M059J (cell line): Measurements from ENCODE around the gene MARK3. TPM values are rescaled to one million over a fixed set of nuclear protein-coding genes. Genes with fewer than 3 reads are reported as not detected.
"Not testable (repeated sequence)": the region's sequence is repeated elsewhere in the genome, so short reads cannot be mapped to it uniquely, and the experiment has no call there.

Experiments
- DNase-seq: peaks from one replicate; pipeline ENCODE4 v3.0.0-alpha.2; 2012; ENCODE audit warnings: low read depth
- total RNA-seq: library from RNA; depleted of rRNA; stranded (reverse); fragments of >200 nt; shearing (Covaris generic); gene quantifications from 2 replicates; pipeline ENCODE4 v1.2.3, GENCODE V29; 2014

Gene MARK3
- total RNA-seq, 1 experiment from 2014 or later = 40.0 TPM

DNA sequence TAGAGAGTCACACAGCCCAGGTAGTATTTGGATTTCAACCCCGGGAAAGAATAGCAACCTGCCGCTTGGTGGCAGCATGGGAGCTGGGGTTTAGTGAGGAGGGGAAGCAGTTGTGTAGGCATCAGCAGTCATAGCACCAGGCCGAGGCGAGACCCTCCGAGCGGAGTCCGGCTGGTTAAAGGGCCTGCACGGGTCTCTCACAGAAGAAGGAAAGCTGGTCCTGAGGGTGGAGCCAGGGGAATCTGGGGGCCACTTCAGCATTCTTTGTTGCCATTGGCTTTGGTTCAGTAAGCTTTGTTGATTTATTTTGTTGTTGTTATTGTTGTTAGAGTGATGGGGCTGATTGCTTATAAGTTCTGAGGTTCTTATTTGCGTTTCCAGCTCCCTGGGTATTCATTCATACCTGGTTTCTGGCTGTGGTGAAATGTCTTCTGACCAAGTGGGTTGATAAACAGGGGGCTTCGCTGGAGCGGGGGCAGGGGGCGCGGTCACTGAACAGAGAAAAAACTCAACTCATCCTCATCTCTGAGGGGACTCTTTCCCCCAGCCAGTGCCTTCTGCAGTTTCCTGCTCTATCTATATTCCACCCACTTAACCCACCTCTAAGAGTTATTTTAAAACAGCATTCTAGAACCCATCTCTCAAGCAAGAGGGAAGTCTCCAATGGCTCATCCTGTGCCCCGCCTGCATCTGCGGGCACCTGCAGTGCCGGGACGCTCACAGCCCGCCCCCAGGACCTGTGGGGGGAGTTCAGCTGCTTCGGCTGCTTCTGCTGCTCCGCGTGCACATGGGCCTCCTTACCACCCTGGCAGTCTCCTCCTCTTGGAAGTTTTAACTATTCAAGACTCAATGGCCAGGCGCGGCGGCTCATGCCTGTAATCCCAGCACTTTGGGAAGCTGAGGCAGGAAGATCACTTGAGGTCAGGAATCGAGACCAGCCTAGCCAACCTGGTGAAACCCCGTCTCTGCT, 125.8 kb downstream of the MARK3 start:
- no peak for DNase-seq

DNA sequence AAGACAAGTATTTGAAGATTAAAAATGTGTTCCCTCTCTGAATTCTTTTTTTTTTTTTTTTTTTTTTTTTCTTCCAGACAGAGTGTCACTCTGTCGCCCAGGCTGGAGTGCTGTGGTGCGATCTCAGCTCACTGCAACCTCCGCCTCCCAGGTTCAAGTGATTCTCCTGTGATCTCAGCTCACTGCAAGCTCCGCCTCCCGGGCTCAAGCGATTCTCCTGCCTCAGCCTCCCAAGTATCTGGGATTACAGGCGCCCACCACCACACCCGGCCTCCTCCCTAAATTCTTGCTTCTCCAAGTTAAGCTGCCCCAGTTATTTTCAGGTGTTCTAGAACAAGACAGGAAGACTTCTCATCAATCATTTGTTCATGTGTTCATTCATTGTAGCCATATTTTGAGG, 127.0 kb downstream of the MARK3 start:
- not testable (repeated sequence) for DNase-seq

DNA sequence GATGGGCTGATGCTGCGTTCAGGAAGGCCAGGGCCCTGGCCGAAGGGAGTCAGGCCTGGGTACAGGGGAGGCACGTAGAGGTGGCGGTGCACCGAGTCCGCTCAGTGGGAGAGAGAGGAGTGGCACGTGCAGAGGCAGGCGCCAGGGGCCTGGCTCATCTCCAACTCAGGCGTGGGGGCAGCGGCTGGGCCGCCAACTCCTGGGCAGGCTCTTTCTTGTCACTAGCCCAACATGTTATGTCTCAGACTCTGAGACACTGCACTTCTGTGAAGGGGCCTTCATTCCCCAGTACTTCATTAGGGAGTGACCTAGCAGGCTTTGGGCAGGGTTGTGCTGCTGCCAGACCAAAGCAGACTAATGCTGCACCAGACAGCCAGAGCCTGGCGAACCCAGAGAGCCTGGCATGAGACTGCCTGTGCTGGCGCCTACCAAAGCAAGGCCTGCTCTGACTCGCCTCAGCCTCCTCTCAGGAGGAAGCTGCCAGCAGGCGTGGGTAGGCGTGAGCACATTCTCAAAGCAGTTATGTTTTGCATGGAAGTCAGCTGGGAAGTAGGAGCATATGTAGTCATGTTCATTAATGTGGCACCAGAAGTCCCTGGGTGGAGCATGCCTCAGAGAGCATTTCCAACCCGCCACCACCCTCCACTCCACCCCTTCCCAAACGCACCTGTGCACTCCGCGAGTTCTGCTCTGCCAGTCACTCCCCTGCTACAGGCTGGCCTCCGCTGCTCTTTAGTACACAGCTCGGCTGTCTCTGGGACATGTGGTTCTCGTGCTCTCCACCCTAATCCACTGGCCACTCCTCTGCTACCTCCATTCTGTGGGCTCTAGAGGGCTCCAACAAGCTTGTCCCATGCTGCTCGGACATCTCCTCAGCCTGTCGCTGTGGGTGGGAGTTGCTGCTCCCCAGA, 127.7 kb downstream of the MARK3 start:
- DNase-seq = peak; percentile 71

DNA sequence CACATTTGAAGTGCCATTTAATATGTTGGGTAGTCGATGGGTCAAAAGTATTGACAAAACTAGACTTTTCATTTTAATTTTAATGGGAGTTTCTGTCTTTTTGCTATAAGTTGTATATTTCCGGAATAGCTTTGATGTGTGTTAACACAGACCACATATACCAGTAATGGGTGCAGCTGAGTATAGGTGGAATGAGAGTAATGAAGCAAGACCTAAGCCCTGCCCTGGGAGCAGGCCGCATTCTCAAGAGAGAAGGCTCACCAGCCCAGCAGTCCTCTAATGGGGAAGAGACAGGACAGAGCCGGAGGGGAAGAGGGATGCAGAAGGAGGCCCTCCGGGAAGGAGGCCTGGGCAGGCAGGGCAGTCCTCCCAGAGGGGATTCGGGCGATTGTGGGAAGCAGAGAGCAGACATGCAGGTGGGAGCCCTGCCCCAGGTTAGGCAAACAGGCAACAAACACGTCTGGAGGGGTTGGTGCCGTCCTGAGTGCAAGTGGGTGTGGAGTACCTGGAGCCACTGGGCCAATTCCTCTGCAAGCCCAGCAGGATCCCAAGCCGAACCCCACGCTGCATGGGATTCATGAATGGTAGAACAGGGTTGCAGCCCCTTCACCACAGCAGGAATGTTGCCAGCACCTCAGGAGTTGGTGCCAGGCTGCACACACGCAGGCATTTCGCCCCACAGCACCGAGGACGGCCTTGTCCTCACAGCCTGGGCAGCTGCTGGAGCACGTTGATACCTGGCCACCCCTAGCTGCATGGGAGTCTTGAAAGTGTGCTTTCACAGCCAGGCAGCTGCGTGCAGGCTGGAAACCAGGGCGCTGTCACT, 129.6 kb downstream of the MARK3 start:
- DNase-seq = no peak

DNA sequence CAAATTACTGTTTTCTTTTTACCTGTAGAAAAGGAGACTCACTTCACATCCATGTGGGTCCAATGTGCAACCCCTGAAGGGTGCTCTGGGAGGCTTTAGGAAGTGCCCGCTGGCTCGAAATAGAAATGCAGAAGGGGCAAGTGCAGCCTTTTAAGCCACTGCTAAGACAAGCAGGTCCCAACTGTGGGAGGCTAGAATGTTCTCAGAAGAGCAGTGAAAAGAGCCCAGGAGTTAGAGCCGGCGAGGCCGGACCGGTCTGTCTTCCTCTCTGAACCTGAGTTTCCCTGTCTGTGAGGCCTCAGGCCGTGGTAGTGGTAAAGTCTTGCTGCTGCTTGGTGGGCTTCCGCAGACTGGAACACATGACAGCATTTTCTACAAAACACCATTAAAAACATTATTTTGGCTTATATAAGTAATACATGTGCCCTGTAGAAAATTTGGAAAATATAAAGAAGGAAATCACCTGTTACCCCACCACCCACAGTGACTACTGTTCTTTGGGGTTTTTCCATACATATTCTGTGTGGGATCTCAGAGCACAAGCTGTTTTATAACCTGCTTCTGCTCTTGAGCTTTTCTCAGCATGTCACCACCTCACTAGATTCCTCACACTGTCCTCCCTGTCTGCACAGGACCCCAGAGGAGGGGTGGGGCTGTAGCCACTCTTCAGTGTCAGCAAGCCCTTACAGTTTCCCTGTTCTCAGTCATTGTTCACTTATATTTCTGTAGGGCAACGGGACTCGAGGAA, 131.4 kb downstream of the MARK3 start:
- no peak for DNase-seq

DNA sequence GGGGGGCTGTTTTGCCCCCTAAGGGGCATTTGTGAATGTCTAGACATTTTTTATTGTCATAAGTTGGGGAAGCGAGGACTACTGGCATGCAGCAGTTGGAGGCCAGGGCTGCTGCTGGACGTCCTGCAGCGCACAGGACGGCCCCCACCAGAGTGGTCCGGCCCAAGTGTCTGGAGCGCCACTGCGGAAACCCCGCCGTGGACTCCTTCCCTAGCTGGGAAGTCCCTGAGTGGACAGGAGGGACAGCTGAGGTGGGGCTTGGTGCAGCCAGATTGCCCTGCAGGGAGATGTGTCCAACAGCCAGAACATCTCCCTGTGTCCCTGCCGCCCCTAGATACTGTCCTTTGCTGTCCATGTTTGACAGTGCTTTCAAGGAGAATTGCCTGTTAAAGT, 132.0 kb downstream of the MARK3 start:
- no peak for DNase-seq

DNA sequence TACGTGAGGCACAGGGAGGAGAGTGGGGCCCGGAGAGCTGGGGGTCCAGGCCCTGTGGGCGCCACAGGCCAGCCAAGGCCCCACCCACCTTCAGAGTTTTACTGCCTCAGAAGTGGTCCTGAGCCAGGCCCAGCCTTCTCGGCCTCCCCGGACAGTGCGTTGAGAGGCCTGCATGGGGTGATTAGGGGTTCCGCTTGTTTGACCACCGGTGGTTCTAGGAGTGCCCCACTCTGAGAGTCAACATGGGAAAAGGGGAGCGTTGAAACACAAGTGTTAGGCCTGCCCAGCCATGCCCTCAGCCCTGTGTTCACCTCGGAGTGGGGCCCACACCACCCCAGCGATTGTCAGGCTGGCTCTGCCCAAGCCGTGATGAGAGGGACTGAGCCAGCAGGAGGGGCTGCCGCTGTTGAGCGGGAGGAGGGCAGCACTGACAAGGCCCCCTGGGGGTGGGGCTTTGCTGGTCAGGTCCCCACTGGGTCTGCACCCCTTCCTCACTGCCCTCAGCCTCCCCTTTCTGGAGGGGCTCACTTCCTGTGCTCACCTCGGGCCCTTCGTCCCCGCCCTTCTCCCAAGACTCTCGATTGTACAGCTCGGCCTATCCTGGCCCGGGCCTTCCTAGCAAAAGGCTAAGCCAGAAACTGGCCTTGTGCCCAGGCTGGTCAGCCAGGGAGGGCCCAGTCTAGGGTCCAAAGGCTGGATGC, 132.7 kb downstream of the MARK3 start:
- DNase-seq = no peak

DNA sequence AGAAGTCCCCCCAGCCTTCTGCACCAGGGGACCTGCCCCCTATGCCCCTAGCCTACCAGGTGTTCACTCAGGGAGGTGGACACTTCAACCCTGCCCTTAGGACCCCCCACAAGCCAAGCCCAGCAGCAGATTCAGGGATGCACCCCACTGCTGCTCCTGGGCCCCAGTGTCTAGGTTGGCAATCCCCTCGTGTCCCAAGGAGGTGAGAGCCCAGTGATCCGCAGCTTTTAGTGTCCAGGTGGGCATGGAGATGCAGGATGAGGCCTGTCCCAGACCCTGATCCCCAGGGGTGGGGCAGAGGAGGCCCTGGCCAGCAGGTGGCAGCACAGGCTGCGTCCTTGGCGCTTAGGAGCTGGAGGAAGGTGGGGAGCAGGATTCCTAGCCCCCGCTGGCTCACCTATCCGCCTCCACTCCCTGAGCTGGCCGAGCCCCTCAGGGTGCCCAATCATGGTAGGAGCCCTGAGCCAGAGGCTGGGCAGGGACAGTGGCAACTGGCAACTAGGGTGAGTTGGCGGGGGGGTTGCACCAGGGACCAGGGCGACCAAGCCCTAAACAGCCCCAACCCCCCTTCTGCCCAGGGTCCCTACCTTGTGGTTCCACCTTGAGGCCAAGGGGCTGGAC, 133.3 kb downstream of the MARK3 start:
- peak; percentile 50 for DNase-seq

DNA sequence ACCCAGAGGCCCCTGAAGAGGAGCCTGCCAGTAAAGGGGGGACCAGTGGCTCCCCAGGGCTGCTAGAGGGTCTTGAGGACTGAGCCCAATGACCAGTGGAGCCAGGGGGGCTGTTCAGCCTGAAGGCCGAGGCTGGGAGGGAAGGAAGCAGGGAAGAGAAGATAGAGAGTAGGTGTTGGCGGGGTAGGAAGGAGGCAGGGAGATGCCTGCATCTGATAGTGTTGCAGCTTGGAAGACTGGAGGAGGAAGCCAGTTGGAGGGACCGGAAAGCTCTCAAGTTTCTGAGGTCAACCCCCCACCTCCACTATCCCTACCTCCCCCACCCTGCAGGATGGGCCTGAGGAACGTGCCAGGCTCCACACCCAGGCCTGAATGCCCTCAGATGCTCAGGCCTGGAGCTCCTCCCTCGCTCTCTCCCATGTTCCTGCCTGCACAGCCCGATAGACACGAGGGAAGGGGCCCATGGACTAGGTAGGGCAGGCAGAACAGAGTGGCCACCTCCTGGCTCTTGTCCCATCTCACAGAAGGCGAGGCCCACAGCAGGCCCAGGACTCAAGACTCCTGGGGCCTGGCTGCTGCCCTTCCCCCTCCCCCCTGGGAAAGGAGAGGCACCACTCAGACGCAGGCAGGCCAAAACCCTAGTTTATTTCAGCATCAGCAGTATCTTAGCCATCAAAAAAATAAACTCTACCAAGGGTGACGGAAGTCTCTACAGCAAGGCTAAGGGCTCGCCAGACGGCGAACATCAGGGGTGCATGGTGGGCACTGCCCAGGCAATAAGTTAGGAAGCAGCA, 134.0 kb downstream of the MARK3 start:
- peak; percentile 65 for DNase-seq

DNA sequence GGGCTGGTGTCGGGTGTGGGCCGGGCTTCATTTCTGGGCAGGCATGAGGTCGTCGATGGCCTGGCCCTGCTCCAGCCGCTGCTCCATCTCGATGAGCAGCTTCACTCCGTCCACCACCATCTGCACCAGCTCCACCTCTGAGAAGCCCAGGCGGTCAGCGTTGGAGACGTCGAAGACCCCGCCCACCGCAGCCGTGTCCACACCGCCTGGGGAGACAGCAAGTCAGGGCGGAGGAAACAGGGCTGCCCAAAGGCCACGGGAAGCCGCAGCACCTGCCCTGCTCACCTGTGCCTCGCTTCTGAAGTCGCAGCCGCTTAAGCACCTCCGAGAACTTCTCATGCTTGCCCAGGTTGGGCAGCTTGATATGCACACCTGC, 134.6 kb downstream of the MARK3 start:
- DNase-seq = no peak

DNA sequence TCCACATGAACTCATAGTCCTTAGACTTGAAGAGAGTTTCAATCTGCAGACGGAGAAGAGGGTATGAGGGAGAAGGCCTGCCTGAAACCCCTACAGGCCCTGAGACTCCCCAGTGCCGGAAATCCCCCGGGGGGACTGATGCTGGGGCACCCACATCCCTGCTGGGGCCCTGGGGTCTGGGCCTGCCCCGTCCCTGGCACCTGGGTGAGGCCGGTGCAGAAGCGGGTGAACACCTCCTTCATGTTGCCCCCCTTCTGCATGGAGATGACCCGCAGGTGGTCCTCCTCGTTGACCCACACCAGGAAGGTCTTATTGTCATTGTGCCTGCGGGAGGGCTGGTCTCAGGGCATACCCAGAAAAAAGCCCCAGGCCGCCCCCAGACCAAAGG, 135.0 kb downstream of the MARK3 start:
- no peak for DNase-seq

DNA sequence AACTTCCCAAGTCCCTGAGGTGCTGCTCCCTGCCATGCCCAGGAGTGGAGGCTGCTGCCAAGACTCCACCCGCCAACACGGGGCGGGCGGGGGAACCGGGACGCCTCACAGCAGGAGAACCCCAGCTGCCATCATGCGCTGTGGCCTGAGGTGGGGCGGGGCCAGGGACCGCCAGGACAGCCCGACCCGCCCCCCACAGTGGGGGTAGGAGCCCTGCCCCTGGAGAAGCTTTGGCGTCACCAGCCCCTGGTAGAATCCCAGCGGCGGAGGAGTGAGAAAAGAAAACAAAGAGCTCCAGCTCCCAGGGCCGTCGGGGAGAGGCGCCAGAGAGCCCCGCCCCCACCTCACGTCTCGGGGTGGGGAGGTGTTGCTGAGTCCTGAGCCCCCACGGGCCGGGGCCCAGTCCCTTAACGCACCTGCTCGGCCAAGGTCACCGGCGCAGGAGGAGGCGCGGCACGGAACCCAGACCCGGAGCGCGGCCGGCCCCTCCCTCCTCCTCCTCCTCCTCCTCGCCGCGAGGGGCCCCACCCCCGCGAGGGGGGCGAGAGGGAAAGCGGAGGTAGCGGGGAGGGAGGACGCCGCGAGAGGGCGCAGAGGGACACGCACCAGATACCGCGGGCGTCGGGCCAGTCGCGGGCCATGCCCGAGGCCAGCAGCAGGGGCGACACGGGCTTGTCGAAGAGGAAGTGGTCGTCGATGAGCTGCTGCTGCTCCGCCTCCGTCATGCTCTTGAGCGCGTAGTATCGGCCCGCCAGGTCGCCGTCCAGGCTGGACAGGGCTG, 135.6 kb downstream of the MARK3 start:
- DNase-seq = no peak

DNA sequence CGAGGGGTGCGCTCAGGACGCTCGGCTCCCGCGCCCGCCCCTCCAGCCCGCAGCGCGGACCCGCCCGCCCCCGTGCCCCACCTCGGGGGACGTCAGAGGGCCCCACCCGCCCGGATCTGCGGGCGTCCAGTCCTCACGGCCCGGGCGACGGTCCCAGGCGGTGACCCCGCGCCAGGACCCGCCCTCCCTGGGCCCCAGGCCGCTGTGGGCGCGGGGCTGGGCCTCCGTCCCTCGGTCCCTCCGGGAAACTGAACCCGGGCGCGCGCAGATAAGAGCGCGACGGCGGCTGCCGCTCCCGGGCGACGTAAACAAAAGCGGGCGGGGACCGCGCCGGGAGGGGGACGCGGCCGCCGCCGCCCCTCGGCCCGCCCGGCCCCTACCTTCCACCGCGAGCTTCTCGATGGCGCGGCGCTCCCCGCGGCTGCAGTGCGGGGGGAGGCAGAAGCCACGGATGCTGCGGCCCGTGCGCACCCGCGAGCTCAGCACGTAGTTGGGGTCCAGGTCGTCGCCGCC, 136.3 kb downstream of the MARK3 start:
- DNase-seq = no peak

DNA sequence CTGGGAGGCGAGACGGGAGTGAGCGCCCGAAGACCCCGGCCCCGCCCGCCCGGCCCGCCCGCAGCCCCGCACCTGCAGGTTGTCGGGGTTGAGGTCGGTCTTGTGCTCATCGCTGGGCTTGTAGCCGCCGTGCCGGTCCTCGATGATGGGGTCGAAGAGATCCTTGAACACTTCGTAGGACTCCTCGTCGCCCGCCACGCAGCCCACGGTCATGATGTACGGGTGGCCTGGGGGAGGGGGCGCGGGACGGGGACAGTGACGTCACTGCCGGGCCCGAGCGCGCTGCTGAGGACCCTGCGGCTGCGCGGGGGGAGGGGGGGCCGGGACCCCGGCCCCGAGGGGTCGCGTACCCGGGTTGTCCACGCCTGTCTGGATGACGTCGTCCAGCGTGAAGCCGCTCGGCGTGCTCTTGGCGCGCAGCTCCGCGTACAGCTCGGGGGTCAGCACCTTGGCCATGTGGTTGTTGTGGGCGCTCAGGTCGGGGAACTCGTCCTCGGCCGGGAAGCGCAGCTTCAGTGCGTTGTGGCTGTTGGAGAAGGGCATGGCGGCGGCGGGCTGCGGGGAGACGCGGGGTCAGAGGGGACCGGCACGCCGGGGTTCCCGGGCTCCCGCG, 136.8 kb downstream of the MARK3 start:
- DNase-seq = no peak

DNA sequence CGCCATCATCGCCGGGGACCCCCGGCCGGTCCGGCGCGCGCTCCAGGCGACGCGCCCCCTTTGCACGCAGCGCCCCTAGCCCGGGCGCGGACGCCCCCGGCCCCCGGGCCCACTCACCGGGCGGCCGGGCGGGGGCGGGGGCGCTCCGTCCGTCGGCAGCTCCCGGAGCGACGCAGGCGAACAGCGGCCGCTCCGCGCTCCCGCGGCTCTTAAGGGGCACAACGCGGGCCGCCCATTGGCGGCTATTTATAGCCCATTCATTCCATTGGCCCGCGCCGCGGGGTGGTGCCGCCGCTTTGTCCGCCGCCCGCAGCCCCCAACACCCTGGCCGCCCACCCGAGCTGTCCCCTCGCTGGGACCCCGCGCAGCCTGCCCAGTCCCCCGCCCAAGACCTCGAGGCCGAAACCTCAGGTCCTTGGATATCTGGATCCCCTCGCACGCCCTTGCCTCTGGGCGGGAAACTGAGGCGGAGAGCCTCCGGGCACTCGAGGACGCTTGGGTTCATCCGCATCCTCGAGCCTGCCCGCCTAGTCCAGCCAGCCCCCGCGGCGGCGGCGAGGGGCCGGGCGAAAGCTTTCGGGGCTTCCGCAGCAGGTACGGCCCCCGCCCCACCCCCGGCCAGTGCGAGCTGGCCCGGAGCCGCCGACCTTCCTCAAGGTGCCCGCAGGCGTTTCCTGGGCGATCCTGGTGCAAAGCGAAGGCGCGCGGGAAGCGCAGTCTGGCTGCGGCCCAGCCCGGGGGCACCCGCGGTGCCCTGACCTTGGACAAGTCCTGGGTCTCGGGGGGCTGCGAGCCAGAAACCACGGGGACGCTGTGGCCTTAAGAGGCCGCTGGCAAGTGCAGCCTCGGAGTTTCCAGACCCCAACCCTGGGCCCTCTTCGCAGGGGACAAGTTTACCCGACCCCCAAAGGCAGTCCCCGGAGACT, 137.7 kb downstream of the MARK3 start, which contains the start of gene CKB:
Gene CKB (minus strand): TSS at position 182 of the 926 bp plus-strand sequence. CDS start 337 bp downstream, outside the sequence.
- DNase-seq = peak; percentile 64

DNA sequence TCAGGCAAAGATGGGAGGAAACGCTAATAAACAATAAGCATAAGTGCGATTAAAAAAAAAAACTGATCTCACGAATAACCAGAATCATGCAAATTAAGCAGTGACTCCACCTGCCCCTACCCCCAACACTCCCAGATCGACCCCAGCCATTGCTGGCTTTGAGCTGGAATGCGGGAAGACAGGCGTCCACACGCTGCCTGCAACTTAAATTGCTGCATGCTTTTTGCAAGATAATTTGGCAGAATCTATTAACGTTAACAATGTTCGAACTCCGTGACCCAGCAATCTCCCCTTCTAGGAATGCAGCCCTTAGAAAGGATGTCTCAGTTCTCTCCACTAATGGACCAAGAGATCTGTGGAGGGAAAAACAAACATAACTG, 138.3 kb downstream of the MARK3 start:
- DNase-seq = no peak
